Gastrocnemius medialis (tissue), 4 donors: ENCODE data around the gene GRID1. TPM values are rescaled to one million over a fixed set of nuclear protein-coding genes. Genes with fewer than 3 reads are reported as not detected.

Experiments used
- ATAC-seq, 2 donors: fragments of 150-250 bp; one replicate each; pipeline ENCODE4 v1.9.1; 2016
- DNase-seq, 2 donors: peaks; one replicate each; pipeline ENCODE4 v3.0.0-alpha.2; 2019
- H3K27ac ChIP-seq, 4 donors: fragments of 200-600 bp; sonication (generic); 1 replicate in 1 of 4; 2 replicates in 3 of 4; pipeline ENCODE4 v1.5.1; 2016 to 2018; ENCODE audit warnings: mild to moderate bottlenecking in 2 of 4, moderate library complexity in 1 of 4
- H3K27me3 ChIP-seq, 3 donors: fragments of 200-600 bp; sonication (generic) in 2 of 3; 1 replicate in 1 of 3; 2 replicates in 2 of 3; pipeline versions ENCODE4 v1.5.1 to v1.6.0; 2016 to 2019; ENCODE audit warnings: mild to moderate bottlenecking in 1 of 3, moderate library complexity in 1 of 3
- H3K36me3 ChIP-seq, 2 donors: fragments of 200-600 bp; sonication (generic) in 1 of 2; one replicate each; pipeline ENCODE4 v1.5.1; 2017 to 2018
- H3K4me1 ChIP-seq, 2 donors: fragments of 200-600 bp; sonication (generic) in 1 of 2; one replicate each; pipeline ENCODE4 v1.5.1; 2016 to 2017; ENCODE audit warnings: mild to moderate bottlenecking in 2 of 2
- H3K4me3 ChIP-seq, 4 donors: fragments of 200-600 bp; sonication (generic) in 3 of 4; 1 replicate in 1 of 4; 2 replicates in 3 of 4; pipeline ENCODE4 v1.5.1; 2016 to 2019; ENCODE audit warnings: mild to moderate bottlenecking in 2 of 4
- H3K9me3 ChIP-seq, 3 donors: fragments of 200-600 bp; sonication (generic) in 2 of 3; 1 replicate in 1 of 3; 2 replicates in 2 of 3; pipeline ENCODE4 v1.5.1; 2016 to 2019
- POLR2A ChIP-seq, 2 donors: fragments of 450-650 bp; IDR thresholded peaks; one replicate each; pipeline ENCODE4 v1.6.1; 2017; ENCODE audit warnings: antibody characterized with exemption in 2 of 2, mild to moderate bottlenecking in 2 of 2, moderate library complexity in 2 of 2
- in situ Hi-C, 4 donors: fragments of 200-750 bp; cut with MboI; loops; one replicate each; pipeline versions ENCODE4 v1.15.0 to v1.8.0; 2017; ENCODE audit warnings: low sequenced_read_pairs in 4 of 4
- intact Hi-C: fragments of 100-400 bp; cut with DNase I; formaldehyde crosslinking; loops from one replicate; pipeline ENCODE4 v1.15.1; 2023; ENCODE audit warnings: low total_unique reads
- total RNA-seq, 4 donors: library from RNA; depleted of rRNA; stranded (reverse); fragments of >200 nt; gene quantifications; one replicate each; pipeline versions ENCODE4 v1.1.0 to v1.2.3, GENCODE V29; 2016
- TF ChIP-seq, protein P1 (sequence below), 5 experiments: fragments of 450-650 bp in 3 of 5; fragments of 200-600 bp in 2 of 5; sonication (generic) in 2 of 5; IDR thresholded peaks in 4 of 5; conservative IDR thresholded peaks in 1 of 5; 1 replicate in 4 of 5; 2 replicates in 1 of 5; pipeline ENCODE4 v1.5.1; 2016 to 2019; ENCODE audit warnings: antibody characterized with exemption in 5 of 5, mild to moderate bottlenecking in 3 of 5, moderate library complexity in 3 of 5

Gene GRID1
- total RNA-seq, 4 donors from 2014 or later = 0.17 to 1.4 (median 0.79) TPM

- intact Hi-C loops (no loop called here), in situ Hi-C loops (no loop called here)
- H3K9me3 ChIP-seq = no peaks in the 10 kb centered on the region
- H3K36me3 ChIP-seq = no peaks in the 10 kb centered on the region
- no peaks in the 10 kb centered on the region for H3K4me1 ChIP-seq
- H3K4me3 ChIP-seq = no peak overlapping the region
- TF ChIP-seq, protein P1, sequence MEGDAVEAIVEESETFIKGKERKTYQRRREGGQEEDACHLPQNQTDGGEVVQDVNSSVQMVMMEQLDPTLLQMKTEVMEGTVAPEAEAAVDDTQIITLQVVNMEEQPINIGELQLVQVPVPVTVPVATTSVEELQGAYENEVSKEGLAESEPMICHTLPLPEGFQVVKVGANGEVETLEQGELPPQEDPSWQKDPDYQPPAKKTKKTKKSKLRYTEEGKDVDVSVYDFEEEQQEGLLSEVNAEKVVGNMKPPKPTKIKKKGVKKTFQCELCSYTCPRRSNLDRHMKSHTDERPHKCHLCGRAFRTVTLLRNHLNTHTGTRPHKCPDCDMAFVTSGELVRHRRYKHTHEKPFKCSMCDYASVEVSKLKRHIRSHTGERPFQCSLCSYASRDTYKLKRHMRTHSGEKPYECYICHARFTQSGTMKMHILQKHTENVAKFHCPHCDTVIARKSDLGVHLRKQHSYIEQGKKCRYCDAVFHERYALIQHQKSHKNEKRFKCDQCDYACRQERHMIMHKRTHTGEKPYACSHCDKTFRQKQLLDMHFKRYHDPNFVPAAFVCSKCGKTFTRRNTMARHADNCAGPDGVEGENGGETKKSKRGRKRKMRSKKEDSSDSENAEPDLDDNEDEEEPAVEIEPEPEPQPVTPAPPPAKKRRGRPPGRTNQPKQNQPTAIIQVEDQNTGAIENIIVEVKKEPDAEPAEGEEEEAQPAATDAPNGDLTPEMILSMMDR (IDR thresholded peaks at IDR 0.05 in 4 of 5, conservative IDR thresholded peaks at IDR 0.05 in 1 of 5) = no peak
- TF ChIP-seq POLR2A (IDR thresholded peaks at IDR 0.05) = no peak
- no peaks in the 10 kb centered on the region for H3K27me3 ChIP-seq
- ATAC-seq (no peak), DNase-seq (no peak)
- no peak overlapping the region for H3K27ac ChIP-seq
Observed at GRCh38 chr10:86218842-86219241, 147.8 kb downstream of the GRID1 start.

GRCh38 chr10:86218160-86218559 lies 148.4 kb downstream of the GRID1 start:
- H3K27ac ChIP-seq = no peak overlapping the region
- no peak for ATAC-seq
- H3K4me1 ChIP-seq = no peaks in the 10 kb centered on the region
- TF ChIP-seq, protein P1 (IDR thresholded peaks at IDR 0.05 in 4 of 5, conservative IDR thresholded peaks at IDR 0.05 in 1 of 5) = no peak
- no peak for TF ChIP-seq POLR2A (IDR thresholded peaks at IDR 0.05)
- intact Hi-C loops = no loop called here
- in situ Hi-C loops = no loop called here
- H3K4me3 ChIP-seq = no peak overlapping the region
- H3K36me3 ChIP-seq = no peaks in the 10 kb centered on the region
- no peaks in the 10 kb centered on the region for H3K9me3 ChIP-seq
- no peak for DNase-seq
- H3K27me3 ChIP-seq = no peaks in the 10 kb centered on the region

DNA sequence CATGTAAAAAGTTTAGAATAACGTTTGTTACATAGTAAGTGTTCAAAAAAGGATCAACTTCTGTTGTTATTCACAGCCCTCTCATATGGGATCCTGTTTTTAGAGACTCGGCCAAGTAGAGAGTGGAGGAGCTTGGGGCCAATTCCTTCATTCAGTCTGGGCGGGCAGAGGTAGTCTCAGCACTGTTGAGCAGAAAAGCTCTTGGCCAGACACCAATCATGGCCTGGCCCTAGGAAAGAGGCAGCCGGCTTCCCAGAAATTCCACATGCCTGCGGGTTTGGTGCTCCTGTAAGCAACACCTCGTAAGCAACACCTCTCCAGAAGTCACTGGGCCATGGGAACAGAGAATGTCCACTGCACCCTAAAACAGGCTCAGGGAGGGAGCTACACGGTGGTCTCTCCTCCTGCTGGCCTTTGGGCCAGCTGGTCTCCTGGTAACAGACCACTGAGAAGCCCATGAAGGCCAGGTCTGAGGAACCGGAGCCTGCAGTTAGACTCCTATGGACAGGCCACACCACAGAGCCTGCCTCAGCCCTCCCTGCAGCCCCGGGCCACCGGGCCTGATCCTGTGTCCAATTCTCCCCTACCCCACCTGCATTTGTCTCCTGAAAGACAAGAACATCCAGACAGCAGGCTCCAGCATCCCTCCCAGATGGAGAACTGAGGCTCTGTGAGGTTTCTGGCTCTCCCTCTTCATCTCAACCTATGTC lies 149.1 kb downstream of the GRID1 start:
- in situ Hi-C loops = no loop called here
- intact Hi-C loops = no loop called here
- Histone ChIP-seq H3K9me3 (no peaks in the 10 kb centered on the region), H3K36me3 (no peaks in the 10 kb centered on the region), H3K4me1 (no peaks in the 10 kb centered on the region), H3K27ac (no peak overlapping the region), H3K4me3 (no peak overlapping the region), H3K27me3 (no peaks in the 10 kb centered on the region)
- TF ChIP-seq POLR2A (IDR thresholded peaks at IDR 0.05) = no peak
- TF ChIP-seq, protein P1 (IDR thresholded peaks at IDR 0.05 in 4 of 5, conservative IDR thresholded peaks at IDR 0.05 in 1 of 5) = no peak
- ATAC-seq (no peak), DNase-seq (no peak)

- no peak for DNase-seq
- in situ Hi-C loops (no loop called here), intact Hi-C loops (no loop called here)
- Histone ChIP-seq H3K4me3 (no peak overlapping the region), H3K27ac (no peak overlapping the region), H3K9me3 (no peaks in the 10 kb centered on the region), H3K4me1 (no peaks in the 10 kb centered on the region), H3K27me3 (no peaks in the 10 kb centered on the region), H3K36me3 (no peaks in the 10 kb centered on the region)
- TF ChIP-seq, protein P1 (IDR thresholded peaks at IDR 0.05 in 4 of 5, conservative IDR thresholded peaks at IDR 0.05 in 1 of 5) = no peak
- no peak for TF ChIP-seq POLR2A (IDR thresholded peaks at IDR 0.05)
- no peak for ATAC-seq
Observed at GRCh38 chr10:86216886-86217285, 149.7 kb downstream of the GRID1 start.

DNA sequence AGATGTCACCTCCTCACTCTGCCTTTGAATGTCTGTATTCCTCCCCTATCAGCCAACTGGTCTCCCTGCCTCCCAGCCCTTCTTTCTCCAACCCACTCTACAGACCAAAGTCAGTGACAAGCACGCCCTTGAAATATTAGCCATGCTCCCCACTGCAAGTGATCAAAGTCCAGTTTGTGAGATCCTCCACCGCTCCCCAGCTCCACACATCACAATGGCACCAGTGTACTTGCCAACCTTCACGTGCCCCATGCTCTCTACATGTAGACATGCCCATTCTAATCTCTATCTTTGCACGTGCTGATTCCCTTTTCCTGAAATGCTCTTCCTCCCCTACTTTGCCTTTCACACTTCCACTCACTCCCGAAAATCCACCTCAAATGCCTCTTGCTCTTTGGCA lies 150.9 kb downstream of the GRID1 start:
- intact Hi-C loops (no loop called here), in situ Hi-C loops (no loop called here)
- H3K27me3 ChIP-seq = no peaks in the 10 kb centered on the region
- no peaks in the 10 kb centered on the region for H3K9me3 ChIP-seq
- H3K36me3 ChIP-seq = no peaks in the 10 kb centered on the region
- H3K4me1 ChIP-seq = no peaks in the 10 kb centered on the region
- no peak overlapping the region for H3K4me3 ChIP-seq
- DNase-seq = no peak
- no peak for ATAC-seq
- H3K27ac ChIP-seq = no peak overlapping the region
- TF ChIP-seq, protein P1 (IDR thresholded peaks at IDR 0.05 in 4 of 5, conservative IDR thresholded peaks at IDR 0.05 in 1 of 5) = no peak
- TF ChIP-seq POLR2A (IDR thresholded peaks at IDR 0.05) = no peak
